Upper lobe of right lung (tissue), 1 donor: ENCODE data around the gene FOXP1. TPM values are rescaled to one million over a fixed set of nuclear protein-coding genes. Genes with fewer than 3 reads are reported as not detected.
A peak's percentile ranks its signal among the peaks of the same experiment; 100 is the strongest.

ENCODE experiments used
- ATAC-seq: fragments of 200-7000 bp; cut with Tn5 transposase; one replicate; pipeline ENCODE4 v1.9.1; 2020; ENCODE audit warnings: mild to moderate bottlenecking, moderate library complexity
- DNase-seq: peaks from one replicate; pipeline ENCODE4 v3.0.0-alpha.2; 2020
- H3K27ac ChIP-seq: fragments of 200-600 bp; one replicate; pipeline ENCODE4 v1.8.0; 2022
- H3K27me3 ChIP-seq: fragments of 200-600 bp; one replicate; pipeline ENCODE4 v1.8.0; 2022; ENCODE audit warnings: mild to moderate bottlenecking
- H3K36me3 ChIP-seq: fragments of 200-600 bp; one replicate; pipeline ENCODE4 v1.8.0; 2022
- H3K4me1 ChIP-seq: fragments of 200-600 bp; one replicate; pipeline ENCODE4 v1.8.0; 2022
- H3K4me3 ChIP-seq: fragments of 200-600 bp; one replicate; pipeline ENCODE4 v1.8.0; 2022; ENCODE audit warnings: mild to moderate bottlenecking
- H3K9me3 ChIP-seq: fragments of 200-600 bp; one replicate; pipeline ENCODE4 v1.8.0; 2022
- CTCF ChIP-seq: fragments of 200-600 bp; IDR thresholded peaks from one replicate; pipeline ENCODE4 v1.8.0; 2022; ENCODE audit warnings: antibody characterized with exemption
- intact Hi-C: fragments of 100-400 bp; cut with DNase I; formaldehyde crosslinking; loops from one replicate; pipeline ENCODE4 v1.11.0; 2022
- total RNA-seq: library from RNA; stranded (reverse); fragmentation: NEBNext Ultra II Directional; extraction: Animal tissue kit (Norgen Biotek cat#: 25700); gene quantifications from one replicate; pipeline ENCODE4 v1.2.1, GENCODE V29; 2021
- donor health status: DM: no; HTN: yes; CAD: no; lungs with severe emphysema.

The FOXP1 gene
- total RNA-seq, 1 donor from 2014 or later, result 140 TPM

DNA sequence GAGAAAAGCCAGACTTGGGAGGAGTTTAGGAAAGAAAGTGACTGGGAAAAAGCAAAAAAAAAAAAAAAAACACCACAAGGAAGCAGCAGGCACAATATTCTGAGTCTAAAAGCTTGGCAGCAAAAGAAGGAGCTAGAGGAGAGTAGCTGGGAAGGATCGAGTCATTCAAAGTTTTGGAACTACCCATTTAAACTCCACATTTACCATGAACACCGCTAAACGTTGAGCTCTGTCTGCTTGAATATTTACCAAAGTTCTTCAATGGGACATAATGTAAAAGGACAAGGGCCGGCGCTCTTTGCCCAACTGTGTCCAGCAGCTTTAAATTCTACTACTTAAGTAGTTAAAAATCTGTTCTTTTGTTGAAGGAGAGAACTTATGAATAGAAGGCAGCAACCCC, 481.9 kb downstream of the FOXP1 start:
- Histone ChIP-seq H3K4me1 (peaks cover 34% of the 10 kb centered on the region), H3K27me3 (no peaks in the 10 kb centered on the region), H3K4me3 (no peak overlapping the region), H3K36me3 (no peaks in the 10 kb centered on the region), H3K9me3 (no peaks in the 10 kb centered on the region), H3K27ac (peak overlapping the region; percentile 26)
- intact Hi-C loops, result no loop called here
- DNase-seq (no peak), ATAC-seq (no peak)
- no peak for TF ChIP-seq CTCF

GRCh38 chr3:71101014-71101413, 482.5 kb downstream of the FOXP1 start:
- no peaks in the 10 kb centered on the region for H3K9me3 ChIP-seq
- no peaks in the 10 kb centered on the region for H3K36me3 ChIP-seq
- DNase-seq (no peak), ATAC-seq (no peak)
- no peaks in the 10 kb centered on the region for H3K27me3 ChIP-seq
- intact Hi-C loops, result no loop called here
- peaks cover 34% of the 10 kb centered on the region for H3K4me1 ChIP-seq
- no peak for TF ChIP-seq CTCF
- H3K27ac ChIP-seq, result peak overlapping the region; percentile 26
- H3K4me3 ChIP-seq, result no peak overlapping the region

DNA sequence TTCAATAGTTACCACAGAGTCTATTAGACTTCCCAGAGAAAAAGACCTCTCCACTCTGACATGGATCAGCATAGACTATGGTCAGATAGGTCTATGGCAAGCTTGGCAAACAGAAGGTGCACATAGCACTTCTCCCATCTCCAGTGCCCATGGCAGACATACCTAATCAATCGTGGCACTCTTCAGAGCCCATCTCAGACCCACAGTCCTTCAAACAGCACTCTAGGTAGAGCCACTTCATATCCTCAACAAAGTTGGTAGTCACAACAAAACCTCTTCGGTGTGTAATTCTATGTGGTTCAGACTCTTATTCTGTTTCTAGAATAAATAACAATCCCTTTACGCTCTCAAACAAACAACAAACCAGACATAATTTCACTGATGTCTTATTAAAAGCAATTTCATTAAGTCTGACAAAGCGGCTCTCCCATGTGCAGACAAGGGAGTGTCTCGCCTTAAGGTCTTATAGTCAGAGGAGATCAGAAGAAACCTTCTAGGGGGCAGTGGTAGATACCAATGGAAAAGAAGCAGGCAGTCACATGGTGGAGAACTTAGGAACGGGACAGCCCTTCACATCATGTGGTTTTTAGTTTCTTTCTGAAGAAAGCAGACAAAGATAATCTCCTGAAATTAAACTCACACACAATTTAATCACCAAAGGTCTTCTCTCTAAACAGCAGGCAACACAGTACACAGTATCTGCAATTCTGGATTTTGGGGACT, 483.4 kb downstream of the FOXP1 start:
- no peaks in the 10 kb centered on the region for H3K36me3 ChIP-seq
- no peak overlapping the region for H3K27ac ChIP-seq
- intact Hi-C loops, result no loop called here
- no peaks in the 10 kb centered on the region for H3K27me3 ChIP-seq
- peaks cover 33% of the 10 kb centered on the region for H3K4me1 ChIP-seq
- no peak overlapping the region for H3K4me3 ChIP-seq
- TF ChIP-seq CTCF, result no peak
- DNase-seq (no peak), ATAC-seq (no peak)
- H3K9me3 ChIP-seq, result no peaks in the 10 kb centered on the region

DNA sequence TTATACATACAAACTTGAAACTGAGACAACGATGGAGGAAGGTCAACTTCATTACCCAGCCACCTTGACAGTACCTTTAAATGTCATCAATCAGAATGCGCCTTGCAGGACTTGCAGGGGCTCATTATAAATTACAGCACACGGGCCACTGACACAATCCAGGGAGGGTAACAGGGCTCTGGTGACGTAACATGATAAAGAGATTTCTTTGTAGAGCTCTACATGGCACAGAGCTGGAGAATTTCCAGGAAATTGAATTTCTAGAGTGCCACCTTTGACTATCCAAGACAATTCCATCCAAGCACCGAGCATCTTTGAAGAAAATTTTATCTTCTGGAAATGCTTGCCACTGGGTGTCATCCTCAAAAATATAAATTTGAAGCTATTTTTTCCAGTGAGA, 486.0 kb downstream of the FOXP1 start:
- Histone ChIP-seq H3K9me3 (no peaks in the 10 kb centered on the region), H3K27me3 (no peaks in the 10 kb centered on the region), H3K27ac (no peak overlapping the region), H3K4me3 (no peak overlapping the region), H3K4me1 (peaks cover 10% of the 10 kb centered on the region), H3K36me3 (no peaks in the 10 kb centered on the region)
- DNase-seq (no peak), ATAC-seq (no peak)
- TF ChIP-seq CTCF, result no peak
- intact Hi-C loops, result no loop called here

DNA sequence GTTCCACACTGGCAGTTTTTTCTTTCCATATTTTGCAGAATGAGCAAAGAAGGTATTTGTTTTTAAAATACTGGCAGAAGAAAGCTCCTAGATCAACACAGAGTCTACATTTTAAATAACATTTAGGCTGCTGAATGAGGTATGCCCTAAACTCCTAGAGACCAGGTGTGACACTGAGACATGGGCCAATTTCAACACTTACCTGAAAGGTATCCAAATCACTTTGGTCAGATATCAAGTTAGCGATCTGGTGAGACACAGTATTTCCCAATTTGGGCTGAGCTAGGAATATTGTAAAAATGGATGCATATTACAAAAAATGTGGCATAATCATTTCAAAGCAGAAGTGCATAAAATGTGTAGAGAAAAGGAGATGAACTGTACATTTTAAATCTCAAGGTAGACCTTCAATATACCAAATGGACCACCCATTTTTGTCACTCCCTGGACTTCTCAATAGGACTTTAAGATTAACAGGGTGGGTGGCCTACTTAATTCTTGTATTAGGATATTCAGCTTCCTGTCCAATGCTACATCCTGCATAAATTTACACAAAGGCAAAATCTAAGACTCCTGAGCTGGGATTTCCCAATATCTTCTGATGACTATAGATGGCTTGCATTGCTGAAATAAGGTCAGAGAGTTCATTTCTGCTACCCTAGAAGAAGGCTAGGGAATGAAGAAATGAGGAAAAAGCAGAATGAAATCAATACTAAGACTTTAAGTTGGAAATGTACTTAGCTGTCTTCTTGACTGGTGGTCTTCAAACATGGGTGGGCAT, 487.8 kb downstream of the FOXP1 start:
- Histone ChIP-seq H3K4me3 (no peak overlapping the region), H3K27ac (no peak overlapping the region), H3K27me3 (no peaks in the 10 kb centered on the region), H3K9me3 (no peaks in the 10 kb centered on the region), H3K36me3 (no peaks in the 10 kb centered on the region), H3K4me1 (no peaks in the 10 kb centered on the region)
- no peak for DNase-seq
- no peak for TF ChIP-seq CTCF
- intact Hi-C loops, result no loop called here
- ATAC-seq, result no peak
